K562 (cell line): ENCODE results near the gene RPS2. TPM values are rescaled to one million over a fixed set of nuclear protein-coding genes. Genes with fewer than 3 reads are reported as not detected.

Experiments used
- BCOR ChIP-seq: fragments of 450-650 bp; IDR thresholded peaks from 2 replicates; pipeline ENCODE4 v1.6.1; 2016
- BRD9 ChIP-seq: fragments of 450-650 bp; IDR thresholded peaks from 2 replicates; pipeline ENCODE4 v1.6.1; 2018; ENCODE audit warnings: low read depth; ENCODE audit not compliant: partially characterized antibody
- CREBBP ChIP-seq: IDR thresholded peaks from one replicate; pipeline ENCODE4 v1.6.1; 2012; ENCODE audit warnings: low read depth, mild to moderate bottlenecking, control low read depth, inconsistent platforms, low read length
- DDX20 ChIP-seq: fragments of 450-650 bp; IDR thresholded peaks from 2 replicates; pipeline ENCODE4 v1.6.1; 2016; ENCODE audit warnings: missing genetic modification characterization, low read depth, mild to moderate bottlenecking, missing compliant biosample characterization, moderate library complexity
- KLF1 ChIP-seq: fragments of 450-650 bp; IDR thresholded peaks from 2 replicates; pipeline ENCODE4 v1.6.1; 2016; ENCODE audit warnings: missing genetic modification characterization, missing compliant biosample characterization
- L3MBTL2 ChIP-seq: fragments of 450-650 bp; IDR thresholded peaks from 2 replicates; pipeline ENCODE4 v1.6.1; 2016; ENCODE audit warnings: mild to moderate bottlenecking, moderate library complexity
- MEF2D ChIP-seq: conservative IDR thresholded peaks from 2 replicates; pipeline ENCODE4 v1.6.1; 2016; ENCODE audit warnings: low read depth, missing genetic modification characterization, missing compliant biosample characterization
- NR4A1 ChIP-seq, 2 experiments: fragments of 250-450 bp in 1 of 2; fragments of 450-650 bp in 1 of 2; sonication (Bioruptor Pico) in 1 of 2; IDR thresholded peaks; 2 replicates each; pipeline versions ENCODE4 v1.4.0 to v1.6.1; 2016 to 2020; ENCODE audit warnings: mild to moderate bottlenecking in 2 of 2, missing compliant biosample characterization in 1 of 2, missing genetic modification characterization in 1 of 2, moderate library complexity in 1 of 2
- SMAD4 ChIP-seq: fragments of 250-450 bp; sonication (Bioruptor Pico); conservative IDR thresholded peaks from 2 replicates; pipeline ENCODE4 v1.8.0; 2021; ENCODE audit warnings: inconsistent platforms, mild to moderate bottlenecking, moderate library complexity
- SNIP1 ChIP-seq: fragments of 450-650 bp; IDR thresholded peaks from 2 replicates; pipeline ENCODE4 v1.7.1; 2017; ENCODE audit warnings: low read depth, mild to moderate bottlenecking
- TCFL5 ChIP-seq: fragments of 250-450 bp; sonication (Bioruptor Pico); conservative IDR thresholded peaks from 2 replicates; pipeline ENCODE4 v1.6.1; 2021; ENCODE audit warnings: mild to moderate bottlenecking, moderate library complexity, matching md5 sums
- ZNF224 ChIP-seq: sonication (generic); formaldehyde crosslinking; IDR thresholded peaks from 2 replicates; pipeline ENCODE4 v1.8.0; 2022; ENCODE audit warnings: mild to moderate bottlenecking, missing genetic modification reagents
- ZNF79 ChIP-seq: fragments of 250-450 bp; sonication (Bioruptor Pico); IDR thresholded peaks from 2 replicates; pipeline ENCODE4 v1.4.0; 2020; ENCODE audit warnings: low read depth, mild to moderate bottlenecking, moderate library complexity
- polyA plus RNA-seq, 8 experiments: library from polyadenylated mRNA; depleted of rRNA in 4 of 8; stranded (reverse) in 5 of 8; unstranded in 3 of 8; fragments of >200 nt; fragmentation: Nextera tagmentation in 2 of 8; fragmentation: Illumina TruSeq in 1 of 8; extraction: Ambion mirVana in 2 of 8; extraction: Trizol in 1 of 8; gene quantifications; 2 replicates each; pipeline versions ENCODE4 v1.2.1 to v1.2.3, GENCODE V29; 2011 to 2014; ENCODE audit warnings: inconsistent platforms in 1 of 8, missing spikeins in 1 of 8
- total RNA-seq, 7 experiments: library from RNA; depleted of rRNA in 6 of 7; stranded (reverse); fragments of >200 nt in 6 of 7; fragmentation: Illumina TruSeq in 2 of 7; extraction: Trizol in 2 of 7; gene quantifications; 2 replicates each; pipeline versions ENCODE4 v1.2.1 to v1.2.3, GENCODE V29; 2011 to 2021; ENCODE audit warnings: low replicate concordance in 1 of 7
- TF ChIP-seq, protein P1 (sequence below): fragments of 250-450 bp; sonication (Bioruptor Pico); IDR thresholded peaks from 2 replicates; pipeline ENCODE4 v1.5.0; 2020; ENCODE audit warnings: mild to moderate bottlenecking
- TF ChIP-seq, protein P2 (sequence below), 2 experiments: fragments of 150-350 bp in 1 of 2; IDR thresholded peaks; 2 replicates each; pipeline ENCODE4 v1.6.1; 2012 to 2016; ENCODE audit warnings: low read depth in 2 of 2, low read length in 2 of 2, mild to moderate bottlenecking in 1 of 2, moderate library complexity in 1 of 2
- TF ChIP-seq, protein P3 (sequence below): sonication (generic); formaldehyde crosslinking; IDR thresholded peaks from 2 replicates; pipeline ENCODE4 v1.8.0; 2022; ENCODE audit warnings: missing genetic modification reagents, mild to moderate bottlenecking, moderate library complexity, borderline replicate concordance
- TF ChIP-seq, protein P4 (sequence below): fragments of 450-650 bp; formaldehyde crosslinking; IDR thresholded peaks from 2 replicates; pipeline ENCODE4 v1.4.0; 2020; ENCODE audit warnings: mild to moderate bottlenecking, mixed read lengths
- TF ChIP-seq, protein P5 (sequence below): fragments of 450-650 bp; IDR thresholded peaks from 2 replicates; pipeline ENCODE4 v1.6.1; 2016

RPS2 gene
- total and polyA plus RNA-seq, 9 of the 15 experiments (the other 6 are each of a cell fraction or from before 2014, with no cell fraction given) = 834 to 4,794 (median 3,793) TPM

DNA sequence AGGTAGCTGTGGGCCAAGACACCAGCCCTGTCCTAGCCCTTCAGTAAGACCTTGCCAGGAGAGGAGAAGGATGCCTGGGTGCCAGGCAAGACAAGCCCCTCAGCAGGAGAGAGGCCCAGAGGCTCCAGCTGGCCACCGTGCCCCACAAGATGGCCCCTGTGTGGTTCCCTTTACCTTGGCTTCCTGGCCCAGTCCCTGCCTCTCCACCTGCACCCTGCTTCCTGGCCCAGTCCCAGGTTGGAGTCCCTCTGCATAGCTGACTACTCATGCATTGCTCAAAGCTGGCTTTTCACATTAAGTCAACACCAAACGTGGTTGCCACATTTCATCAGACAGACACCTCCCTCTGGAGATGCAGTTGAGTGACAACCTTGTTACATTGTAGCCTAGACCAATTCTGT lies 29.1 kb upstream of the RPS2 start (continued):
- TF ChIP-seq SMAD4 (CRISPR knock-in tag) = peak; percentile 78
- no peak for TF ChIP-seq DDX20 (tag)
- TF ChIP-seq BRD9 = no peak
- TF ChIP-seq SNIP1 = no peak
- no peak for TF ChIP-seq NR4A1 (CRISPR knock-in tag; IDR thresholded peaks at IDR 0.05)
- peak; percentile 87 for TF ChIP-seq NR4A1 (tag; IDR thresholded peaks at IDR 0.05)
- no peak for TF ChIP-seq KLF1 (tag)
- TF ChIP-seq ZNF224 (CRISPR knock-in tag) = no peak
- TF ChIP-seq, protein P1, sequence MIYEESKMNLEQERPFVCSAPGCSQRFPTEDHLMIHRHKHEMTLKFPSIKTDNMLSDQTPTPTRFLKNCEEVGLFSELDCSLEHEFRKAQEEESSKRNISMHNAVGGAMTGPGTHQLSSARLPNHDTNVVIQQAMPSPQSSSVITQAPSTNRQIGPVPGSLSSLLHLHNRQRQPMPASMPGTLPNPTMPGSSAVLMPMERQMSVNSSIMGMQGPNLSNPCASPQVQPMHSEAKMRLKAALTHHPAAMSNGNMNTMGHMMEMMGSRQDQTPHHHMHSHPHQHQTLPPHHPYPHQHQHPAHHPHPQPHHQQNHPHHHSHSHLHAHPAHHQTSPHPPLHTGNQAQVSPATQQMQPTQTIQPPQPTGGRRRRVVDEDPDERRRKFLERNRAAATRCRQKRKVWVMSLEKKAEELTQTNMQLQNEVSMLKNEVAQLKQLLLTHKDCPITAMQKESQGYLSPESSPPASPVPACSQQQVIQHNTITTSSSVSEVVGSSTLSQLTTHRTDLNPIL (CRISPR knock-in tag) = no peak
- no peak for TF ChIP-seq BCOR
- TF ChIP-seq, protein P2, sequence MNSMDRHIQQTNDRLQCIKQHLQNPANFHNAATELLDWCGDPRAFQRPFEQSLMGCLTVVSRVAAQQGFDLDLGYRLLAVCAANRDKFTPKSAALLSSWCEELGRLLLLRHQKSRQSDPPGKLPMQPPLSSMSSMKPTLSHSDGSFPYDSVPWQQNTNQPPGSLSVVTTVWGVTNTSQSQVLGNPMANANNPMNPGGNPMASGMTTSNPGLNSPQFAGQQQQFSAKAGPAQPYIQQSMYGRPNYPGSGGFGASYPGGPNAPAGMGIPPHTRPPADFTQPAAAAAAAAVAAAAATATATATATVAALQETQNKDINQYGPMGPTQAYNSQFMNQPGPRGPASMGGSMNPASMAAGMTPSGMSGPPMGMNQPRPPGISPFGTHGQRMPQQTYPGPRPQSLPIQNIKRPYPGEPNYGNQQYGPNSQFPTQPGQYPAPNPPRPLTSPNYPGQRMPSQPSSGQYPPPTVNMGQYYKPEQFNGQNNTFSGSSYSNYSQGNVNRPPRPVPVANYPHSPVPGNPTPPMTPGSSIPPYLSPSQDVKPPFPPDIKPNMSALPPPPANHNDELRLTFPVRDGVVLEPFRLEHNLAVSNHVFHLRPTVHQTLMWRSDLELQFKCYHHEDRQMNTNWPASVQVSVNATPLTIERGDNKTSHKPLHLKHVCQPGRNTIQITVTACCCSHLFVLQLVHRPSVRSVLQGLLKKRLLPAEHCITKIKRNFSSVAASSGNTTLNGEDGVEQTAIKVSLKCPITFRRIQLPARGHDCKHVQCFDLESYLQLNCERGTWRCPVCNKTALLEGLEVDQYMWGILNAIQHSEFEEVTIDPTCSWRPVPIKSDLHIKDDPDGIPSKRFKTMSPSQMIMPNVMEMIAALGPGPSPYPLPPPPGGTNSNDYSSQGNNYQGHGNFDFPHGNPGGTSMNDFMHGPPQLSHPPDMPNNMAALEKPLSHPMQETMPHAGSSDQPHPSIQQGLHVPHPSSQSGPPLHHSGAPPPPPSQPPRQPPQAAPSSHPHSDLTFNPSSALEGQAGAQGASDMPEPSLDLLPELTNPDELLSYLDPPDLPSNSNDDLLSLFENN (IDR thresholded peaks at IDR 0.05; ENCODE audit: low read depth in 2 of 2, low read length in 2 of 2) = no peak
- peak; percentile 75; the same call in 1 of the 2 replicates for TF ChIP-seq MEF2D (tag)
- TF ChIP-seq L3MBTL2 = no peak
- no peak for TF ChIP-seq TCFL5
- TF ChIP-seq, protein P3, sequence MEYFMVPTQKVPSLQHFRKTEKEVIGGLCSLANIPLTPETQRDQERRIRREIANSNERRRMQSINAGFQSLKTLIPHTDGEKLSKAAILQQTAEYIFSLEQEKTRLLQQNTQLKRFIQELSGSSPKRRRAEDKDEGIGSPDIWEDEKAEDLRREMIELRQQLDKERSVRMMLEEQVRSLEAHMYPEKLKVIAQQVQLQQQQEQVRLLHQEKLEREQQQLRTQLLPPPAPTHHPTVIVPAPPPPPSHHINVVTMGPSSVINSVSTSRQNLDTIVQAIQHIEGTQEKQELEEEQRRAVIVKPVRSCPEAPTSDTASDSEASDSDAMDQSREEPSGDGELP = 0 out of 2 replicates have a peak, but pooled peaks have one; percentile 30
- TF ChIP-seq CREBBP = no peak
- TF ChIP-seq, protein P4, sequence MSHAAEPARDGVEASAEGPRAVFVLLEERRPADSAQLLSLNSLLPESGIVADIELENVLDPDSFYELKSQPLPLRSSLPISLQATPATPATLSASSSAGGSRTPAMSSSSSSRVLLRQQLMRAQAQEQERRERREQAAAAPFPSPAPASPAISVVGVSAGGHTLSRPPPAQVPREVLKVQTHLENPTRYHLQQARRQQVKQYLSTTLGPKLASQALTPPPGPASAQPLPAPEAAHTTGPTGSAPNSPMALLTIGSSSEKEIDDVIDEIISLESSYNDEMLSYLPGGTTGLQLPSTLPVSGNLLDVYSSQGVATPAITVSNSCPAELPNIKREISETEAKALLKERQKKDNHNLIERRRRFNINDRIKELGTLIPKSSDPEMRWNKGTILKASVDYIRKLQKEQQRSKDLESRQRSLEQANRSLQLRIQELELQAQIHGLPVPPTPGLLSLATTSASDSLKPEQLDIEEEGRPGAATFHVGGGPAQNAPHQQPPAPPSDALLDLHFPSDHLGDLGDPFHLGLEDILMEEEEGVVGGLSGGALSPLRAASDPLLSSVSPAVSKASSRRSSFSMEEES = no peak
- TF ChIP-seq, protein P5, sequence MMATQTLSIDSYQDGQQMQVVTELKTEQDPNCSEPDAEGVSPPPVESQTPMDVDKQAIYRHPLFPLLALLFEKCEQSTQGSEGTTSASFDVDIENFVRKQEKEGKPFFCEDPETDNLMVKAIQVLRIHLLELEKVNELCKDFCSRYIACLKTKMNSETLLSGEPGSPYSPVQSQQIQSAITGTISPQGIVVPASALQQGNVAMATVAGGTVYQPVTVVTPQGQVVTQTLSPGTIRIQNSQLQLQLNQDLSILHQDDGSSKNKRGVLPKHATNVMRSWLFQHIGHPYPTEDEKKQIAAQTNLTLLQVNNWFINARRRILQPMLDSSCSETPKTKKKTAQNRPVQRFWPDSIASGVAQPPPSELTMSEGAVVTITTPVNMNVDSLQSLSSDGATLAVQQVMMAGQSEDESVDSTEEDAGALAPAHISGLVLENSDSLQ = peak; percentile 89
- TF ChIP-seq ZNF79 = no peak
